ENCODE results near the gene THG1L. TPM values are rescaled to one million over a fixed set of nuclear protein-coding genes. Genes with fewer than 3 reads are reported as not detected.
"Not testable (repeated sequence)": the region's sequence is repeated elsewhere in the genome, so short reads cannot be mapped to it uniquely, and the experiment has no call there.

The THG1L gene
- 10 to 100 TPM; 12.3 to 15.1 (median 13.5) TPM for total RNA-seq

DNA sequence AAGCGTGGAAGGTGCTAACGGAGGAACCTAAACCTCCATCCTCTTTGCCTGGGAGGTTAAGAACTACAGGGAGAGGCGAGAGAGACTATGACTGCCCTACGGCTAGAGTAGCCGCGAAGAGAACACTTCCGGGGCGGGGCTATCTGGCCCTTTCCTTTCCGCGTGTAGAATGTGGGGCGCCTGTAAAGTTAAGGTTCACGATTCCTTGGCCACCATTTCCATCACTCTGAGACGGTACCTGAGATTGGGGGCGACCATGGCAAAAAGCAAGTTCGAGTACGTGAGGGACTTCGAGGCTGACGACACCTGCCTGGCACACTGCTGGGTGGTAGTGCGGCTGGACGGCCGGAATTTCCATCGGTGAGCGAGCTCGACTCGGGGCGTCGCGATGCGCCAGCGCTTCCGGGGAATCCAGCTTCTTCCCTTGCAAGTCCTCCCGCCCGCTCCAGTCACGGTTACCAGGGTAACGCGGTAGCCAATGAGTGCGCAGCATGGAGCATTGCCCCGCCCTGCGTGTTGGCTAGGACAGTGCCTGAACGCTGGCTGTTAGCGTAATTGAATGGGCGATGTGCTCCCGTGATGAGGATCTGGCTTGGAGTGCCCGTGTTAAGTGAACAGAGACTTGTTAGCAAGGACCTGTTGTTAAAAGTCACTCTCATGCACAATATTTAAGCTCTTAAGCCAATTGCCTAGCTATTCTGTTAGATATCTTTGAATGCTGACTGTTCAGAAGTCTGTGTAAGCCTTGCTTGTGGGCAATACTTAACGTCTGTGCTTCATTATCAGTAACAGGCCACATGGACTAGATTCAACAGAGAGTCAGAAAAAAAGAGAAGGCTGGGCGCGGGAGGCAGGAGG lies at the start of gene THG1L:
TSS of gene THG1L (plus strand) at position 149 of the 858 bp plus-strand sequence. CDS start at position 170, 21 bp downstream.
- Histone ChIP-seq H3K27me3 (no peaks in the 10 kb centered on the region), H3K36me3 (no peaks in the 10 kb centered on the region), H3K4me3 (peak within 1 kb of the TSS; percentile 64 to 72 (median 68)), H3K27ac (peak within 1 kb of the TSS; percentile 94 to 95), H3K4me1 (no peaks in the 10 kb centered on the region), H3K9me3 (no peaks in the 10 kb centered on the region)
- intact Hi-C loops (cut with DNase I; ENCODE audit: low total_unique reads) = no loop called here
- peak; percentile 87 to 90 (median 89) for TF ChIP-seq POLR2AphosphoS5 (IDR thresholded peaks at IDR 0.05)
- TF ChIP-seq, protein P1, sequence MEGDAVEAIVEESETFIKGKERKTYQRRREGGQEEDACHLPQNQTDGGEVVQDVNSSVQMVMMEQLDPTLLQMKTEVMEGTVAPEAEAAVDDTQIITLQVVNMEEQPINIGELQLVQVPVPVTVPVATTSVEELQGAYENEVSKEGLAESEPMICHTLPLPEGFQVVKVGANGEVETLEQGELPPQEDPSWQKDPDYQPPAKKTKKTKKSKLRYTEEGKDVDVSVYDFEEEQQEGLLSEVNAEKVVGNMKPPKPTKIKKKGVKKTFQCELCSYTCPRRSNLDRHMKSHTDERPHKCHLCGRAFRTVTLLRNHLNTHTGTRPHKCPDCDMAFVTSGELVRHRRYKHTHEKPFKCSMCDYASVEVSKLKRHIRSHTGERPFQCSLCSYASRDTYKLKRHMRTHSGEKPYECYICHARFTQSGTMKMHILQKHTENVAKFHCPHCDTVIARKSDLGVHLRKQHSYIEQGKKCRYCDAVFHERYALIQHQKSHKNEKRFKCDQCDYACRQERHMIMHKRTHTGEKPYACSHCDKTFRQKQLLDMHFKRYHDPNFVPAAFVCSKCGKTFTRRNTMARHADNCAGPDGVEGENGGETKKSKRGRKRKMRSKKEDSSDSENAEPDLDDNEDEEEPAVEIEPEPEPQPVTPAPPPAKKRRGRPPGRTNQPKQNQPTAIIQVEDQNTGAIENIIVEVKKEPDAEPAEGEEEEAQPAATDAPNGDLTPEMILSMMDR (IDR thresholded peaks at IDR 0.05) = no peak
- no peak for TF ChIP-seq POLR2A (IDR thresholded peaks at IDR 0.05)
- DNase-seq (ENCODE audit: low spot score in 2 of 2) = peak; percentile 98

DNA sequence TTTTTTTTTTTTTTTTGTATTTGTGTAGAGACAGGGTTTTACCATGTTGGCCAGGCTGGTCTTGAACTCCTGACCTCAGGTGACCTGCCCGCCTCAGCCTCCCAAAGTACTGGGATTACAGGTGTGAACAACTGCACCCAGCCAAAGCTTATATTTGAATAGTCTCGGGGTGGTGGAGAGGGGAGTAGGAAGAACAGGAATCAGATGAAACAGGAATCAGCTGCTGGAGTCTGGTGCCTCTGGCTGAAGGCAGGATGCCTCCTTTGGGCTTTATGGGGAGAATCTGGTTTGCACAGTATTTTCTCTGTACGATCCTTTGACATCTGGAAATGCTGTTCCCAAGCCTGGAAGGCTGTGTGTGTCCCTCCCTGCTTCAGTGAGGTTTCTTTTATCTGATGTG lies 49.0 kb upstream of the THG1L start:
- Histone ChIP-seq H3K9me3 (no peaks in the 10 kb centered on the region), H3K27ac (no peak overlapping the region), H3K36me3 (no peaks in the 10 kb centered on the region), H3K27me3 (no peaks in the 10 kb centered on the region), H3K4me1 (no peaks in the 10 kb centered on the region), H3K4me3 (no peak overlapping the region)
- intact Hi-C loops (cut with DNase I; ENCODE audit: low total_unique reads) = no loop called here
- TF ChIP-seq POLR2A (IDR thresholded peaks at IDR 0.05) (no peak), POLR2AphosphoS5 (IDR thresholded peaks at IDR 0.05) (no peak)
- TF ChIP-seq, protein P1 (IDR thresholded peaks at IDR 0.05) = no peak
- no peak for DNase-seq (ENCODE audit: low spot score in 2 of 2)

DNA sequence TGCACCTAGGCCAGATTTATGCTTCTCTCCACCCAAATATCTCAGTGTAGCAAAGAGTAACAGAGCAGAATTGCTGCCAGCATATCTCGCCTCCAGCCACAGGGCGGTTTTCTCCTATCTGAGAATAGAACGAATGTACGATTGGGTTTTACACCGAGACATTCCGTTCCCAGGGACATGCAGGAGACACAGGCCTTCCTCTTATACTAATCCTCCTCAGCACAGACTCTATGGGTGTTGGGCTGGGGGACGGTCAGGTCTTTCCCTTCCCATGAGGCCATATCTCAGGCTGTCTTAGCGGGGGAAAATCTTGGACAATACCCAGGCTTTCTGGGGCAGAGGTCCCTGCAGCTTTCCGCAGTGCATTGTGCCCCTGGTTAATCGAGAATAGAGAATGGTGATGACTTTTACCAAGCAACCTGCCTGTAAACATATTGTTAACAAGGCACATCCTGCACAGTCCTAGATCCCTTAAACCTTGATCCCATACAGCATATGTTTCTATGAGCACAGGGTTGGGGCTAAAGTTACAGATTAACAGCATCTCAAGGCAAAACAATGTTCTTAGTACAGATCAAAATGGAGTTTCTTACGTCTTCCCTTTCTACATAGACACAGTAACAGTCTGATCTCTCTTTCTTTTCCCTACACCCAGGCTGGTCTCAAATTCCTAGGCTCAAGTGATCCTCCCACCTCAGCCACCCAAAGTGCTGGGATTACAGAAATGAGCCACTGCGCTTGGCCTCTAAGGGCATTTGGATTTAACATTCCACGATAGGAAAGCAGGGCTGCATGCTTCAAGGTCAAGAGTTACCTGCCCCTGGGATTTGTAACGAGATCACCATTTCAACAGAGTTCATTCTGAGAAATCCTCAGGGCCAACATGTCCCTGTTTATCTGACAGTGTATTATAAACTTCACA lies 44.7 kb upstream of the THG1L start:
- H3K27me3 ChIP-seq; intact Hi-C loops (cut with DNase I; ENCODE audit: low total_unique reads); H3K4me3 ChIP-seq; H3K9me3 ChIP-seq; DNase-seq (ENCODE audit: low spot score in 2 of 2); H3K4me1 ChIP-seq; H3K27ac ChIP-seq; H3K36me3 ChIP-seq: not testable (repeated sequence)

DNA sequence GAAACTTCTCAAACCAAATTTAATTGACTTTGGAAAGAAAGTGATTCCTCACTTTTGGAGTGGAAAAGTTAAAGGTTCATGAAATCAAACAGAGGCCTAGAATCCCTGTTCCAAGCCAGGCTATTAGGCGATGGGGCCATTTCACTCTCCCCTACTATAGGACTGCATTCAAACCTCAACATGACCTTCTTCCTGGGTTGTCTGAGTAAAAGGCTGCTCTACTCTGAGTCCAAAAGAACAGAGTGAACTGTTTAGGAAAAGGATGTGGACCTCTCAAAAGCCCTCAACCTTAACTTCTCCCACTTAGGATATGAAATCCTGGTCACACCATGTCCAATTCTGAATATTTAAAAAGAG lies 44.0 kb upstream of the THG1L start:
- Histone ChIP-seq H3K4me3 (no peak overlapping the region), H3K4me1 (no peaks in the 10 kb centered on the region), H3K27ac (no peak overlapping the region), H3K27me3 (no peaks in the 10 kb centered on the region), H3K36me3 (no peaks in the 10 kb centered on the region), H3K9me3 (peaks cover 0 to 9% of the 10 kb centered on the region in 2 donors)
- DNase-seq (ENCODE audit: low spot score in 2 of 2) = no peak
- intact Hi-C loops (cut with DNase I; ENCODE audit: low total_unique reads) = no loop called here
- TF ChIP-seq POLR2AphosphoS5 (IDR thresholded peaks at IDR 0.05) = no peak
- no peak for TF ChIP-seq POLR2A (IDR thresholded peaks at IDR 0.05)
- TF ChIP-seq, protein P1 (IDR thresholded peaks at IDR 0.05) = no peak

DNA sequence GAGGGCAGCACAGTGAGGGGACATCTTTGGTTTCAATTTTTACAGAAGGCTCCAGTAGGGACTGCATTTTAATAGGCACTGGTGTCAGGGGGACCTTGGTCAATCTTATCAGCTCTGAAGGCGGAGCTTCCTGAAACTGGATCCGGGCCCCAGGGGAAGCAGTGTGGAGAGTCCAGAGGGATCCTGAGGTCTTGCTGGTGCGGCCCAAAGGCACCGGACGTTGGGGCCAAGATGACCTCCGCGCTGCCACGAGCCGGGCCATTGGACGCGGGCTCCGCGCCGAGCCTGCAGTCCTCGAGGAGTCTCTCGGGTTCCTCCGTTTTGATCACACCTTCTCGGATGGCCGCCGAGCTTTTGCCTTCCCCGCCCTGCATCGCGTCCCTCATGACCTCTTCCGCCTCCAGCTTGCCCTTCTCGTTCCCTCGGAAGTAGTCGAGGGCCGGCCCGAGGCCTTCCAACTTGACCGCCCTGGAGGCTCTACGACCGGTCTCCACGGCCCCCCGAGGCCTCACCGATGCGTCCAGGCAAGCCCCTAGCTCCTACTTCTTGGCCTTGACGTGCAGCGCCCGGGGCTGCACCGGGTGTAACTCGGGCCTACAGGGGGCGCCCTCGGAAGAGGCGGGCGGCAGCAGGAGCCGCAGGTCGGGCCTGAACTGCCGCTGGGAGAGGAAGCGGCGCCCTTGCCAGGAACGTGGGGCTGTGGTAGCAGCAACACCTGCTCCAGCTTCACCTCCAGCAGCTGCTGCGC lies 41.1 kb upstream of the THG1L start:
- TF ChIP-seq, protein P1 (IDR thresholded peaks at IDR 0.05) = no peak
- no peak for TF ChIP-seq POLR2AphosphoS5 (IDR thresholded peaks at IDR 0.05)
- TF ChIP-seq POLR2A (IDR thresholded peaks at IDR 0.05) = no peak
- no peak for DNase-seq (ENCODE audit: low spot score in 2 of 2)
- Histone ChIP-seq H3K27me3 (no peaks in the 10 kb centered on the region), H3K4me3 (no peak overlapping the region), H3K9me3 (peaks cover 0 to 9% of the 10 kb centered on the region in 2 donors), H3K27ac (no peak overlapping the region), H3K36me3 (no peaks in the 10 kb centered on the region), H3K4me1 (no peaks in the 10 kb centered on the region)
- intact Hi-C loops (cut with DNase I; ENCODE audit: low total_unique reads) = no loop called here
